HG03520 (cell line): Measurements from ENCODE around the gene TECTB.

ENCODE experiments used
- ATAC-seq: cut with Tn5 transposase; IDR thresholded peaks from one replicate; pipeline ENCODE4 v1.9.1; 2021; ENCODE audit warnings: mild to moderate bottlenecking, moderate library complexity; ENCODE audit not compliant: unreplicated experiment

Gene TECTB

DNA sequence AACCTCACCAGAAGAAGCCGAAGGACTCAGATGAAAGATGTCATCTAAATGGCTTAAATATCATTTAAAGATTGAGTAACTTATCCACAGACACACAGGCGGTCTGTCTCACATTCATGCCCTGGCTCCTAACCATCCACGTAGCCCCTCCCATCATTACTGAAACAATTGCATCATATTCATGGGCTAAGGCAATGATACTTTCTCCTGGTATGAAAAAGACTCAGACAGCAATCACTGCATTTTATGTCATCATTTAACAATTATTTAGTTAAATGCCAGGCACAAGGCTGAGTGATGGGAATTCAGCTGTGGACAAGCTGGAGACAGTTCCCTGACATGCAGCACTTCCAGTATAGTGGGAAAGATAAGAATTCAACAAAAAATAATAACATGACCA lies 11.2 kb upstream of the TECTB start:
- ATAC-seq: no peak

DNA sequence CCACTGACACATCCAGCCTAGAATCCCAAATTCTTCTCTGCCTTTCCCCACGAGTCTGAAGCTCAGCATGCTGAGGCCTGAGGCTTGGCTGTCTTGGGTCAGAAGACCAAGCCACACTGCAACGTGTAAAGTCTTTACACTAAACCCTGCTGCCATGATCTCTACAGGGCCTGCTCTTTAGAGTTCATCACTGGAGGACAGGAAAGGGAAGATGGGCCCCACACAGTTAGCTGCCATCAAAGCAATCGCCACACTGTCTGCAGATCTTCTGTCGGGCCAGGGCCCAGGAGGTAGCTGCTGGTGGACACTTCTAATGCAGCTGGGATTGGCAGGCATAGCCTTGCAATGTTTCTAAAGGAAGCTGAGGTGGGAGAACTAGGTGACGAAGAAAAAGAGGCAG lies 8.4 kb upstream of the TECTB start:
- ATAC-seq: no peak

- no peak for ATAC-seq
These were observed 7.5 kb upstream of the TECTB start for GRCh38 chr10:112275512-112276245.

- no peak for ATAC-seq
These were observed 4.3 kb upstream of the TECTB start for GRCh38 chr10:112278871-112279270.

GRCh38 chr10:112279433-112279832 lies 3.8 kb upstream of the TECTB start:
- ATAC-seq: no peak

- ATAC-seq: no peak
These were observed 2.8 kb upstream of the TECTB start for GRCh38 chr10:112280205-112280921.

- ATAC-seq: no peak
These were observed 1.1 kb upstream of the TECTB start for GRCh38 chr10:112282086-112282485.

DNA sequence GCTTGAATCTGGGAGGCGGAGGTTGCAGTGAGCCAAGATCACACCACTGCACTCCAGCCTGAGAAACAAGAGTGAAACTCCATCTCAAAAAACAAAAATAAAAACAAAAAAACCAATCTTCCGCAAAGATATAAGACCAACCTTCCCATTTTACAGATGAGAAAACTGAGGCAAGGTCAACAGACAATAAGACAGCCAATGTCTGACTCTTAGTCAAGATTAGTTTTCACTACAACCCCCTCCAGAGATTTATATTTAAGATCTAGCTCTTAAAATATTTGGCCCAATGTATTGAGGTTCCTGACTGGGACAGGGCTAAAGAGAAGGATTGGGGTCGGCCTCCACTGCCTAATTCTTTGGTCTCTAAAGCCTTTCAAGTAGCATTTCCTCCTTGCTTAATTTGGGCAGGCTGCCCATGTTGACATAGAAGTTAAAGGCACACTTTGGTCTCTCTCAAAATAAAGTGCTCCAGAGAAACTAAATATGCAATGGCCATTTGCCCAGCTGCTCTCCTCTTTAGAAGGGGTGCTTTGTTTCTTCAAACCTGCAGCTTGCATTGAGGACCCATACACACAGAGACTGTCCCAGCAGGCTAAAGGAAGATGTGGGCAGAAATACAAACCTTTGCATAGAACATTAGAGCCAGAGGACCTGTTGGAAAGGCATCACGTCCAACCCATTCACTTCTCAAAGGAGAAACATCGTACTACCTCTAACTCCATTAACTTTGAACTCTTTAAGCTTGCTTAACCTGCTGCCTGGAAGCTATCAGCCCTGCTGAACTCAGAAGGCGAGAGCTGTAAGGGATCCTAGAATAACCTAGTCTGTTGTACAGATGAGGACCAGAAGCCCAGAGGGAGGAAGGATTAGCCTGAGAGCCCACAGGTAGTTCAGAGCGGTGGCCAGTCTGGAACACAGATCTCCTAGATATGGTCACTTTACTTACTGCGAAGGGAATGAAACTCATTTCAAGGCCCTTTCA lies 3.9 kb downstream of the TECTB start:
- ATAC-seq: no peak

DNA sequence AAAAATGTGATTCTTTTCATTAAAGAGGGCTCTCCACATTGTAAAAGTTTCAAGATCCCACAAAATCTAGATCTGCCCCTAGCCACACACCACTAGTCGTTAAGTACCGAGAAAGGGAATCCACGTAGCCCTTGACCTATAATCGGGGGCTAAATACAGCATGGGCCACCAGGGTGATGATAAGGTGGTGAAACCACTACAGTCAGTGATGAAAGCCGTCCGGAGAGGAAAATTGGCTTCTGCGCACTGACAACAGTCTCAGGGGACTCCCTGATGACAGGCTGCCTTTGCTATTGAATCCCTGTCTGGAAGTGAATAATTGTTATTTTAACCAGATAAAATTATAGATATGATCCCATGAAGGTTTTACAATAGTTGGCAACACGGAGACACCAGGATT lies 4.6 kb downstream of the TECTB start:
- ATAC-seq: no peak

DNA sequence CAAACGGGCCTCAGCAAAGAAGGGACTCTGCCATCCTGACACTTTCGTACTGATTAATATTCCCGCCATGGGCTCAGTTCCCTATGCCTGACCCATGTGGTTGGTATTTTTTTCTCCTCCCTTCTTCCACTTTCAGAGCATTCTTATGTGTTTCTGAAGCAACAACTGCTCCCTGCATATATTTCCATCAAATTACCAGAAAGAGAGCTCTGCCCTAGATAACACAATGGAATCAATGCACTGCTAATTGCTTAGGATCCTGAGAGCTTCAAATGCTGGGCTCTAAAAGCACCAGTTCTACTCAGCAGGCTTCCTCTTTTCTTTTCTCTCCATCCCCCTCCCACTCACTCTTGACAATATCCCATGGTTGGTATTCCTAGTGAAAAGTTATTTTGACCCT lies 5.3 kb downstream of the TECTB start:
- ATAC-seq: no peak

DNA sequence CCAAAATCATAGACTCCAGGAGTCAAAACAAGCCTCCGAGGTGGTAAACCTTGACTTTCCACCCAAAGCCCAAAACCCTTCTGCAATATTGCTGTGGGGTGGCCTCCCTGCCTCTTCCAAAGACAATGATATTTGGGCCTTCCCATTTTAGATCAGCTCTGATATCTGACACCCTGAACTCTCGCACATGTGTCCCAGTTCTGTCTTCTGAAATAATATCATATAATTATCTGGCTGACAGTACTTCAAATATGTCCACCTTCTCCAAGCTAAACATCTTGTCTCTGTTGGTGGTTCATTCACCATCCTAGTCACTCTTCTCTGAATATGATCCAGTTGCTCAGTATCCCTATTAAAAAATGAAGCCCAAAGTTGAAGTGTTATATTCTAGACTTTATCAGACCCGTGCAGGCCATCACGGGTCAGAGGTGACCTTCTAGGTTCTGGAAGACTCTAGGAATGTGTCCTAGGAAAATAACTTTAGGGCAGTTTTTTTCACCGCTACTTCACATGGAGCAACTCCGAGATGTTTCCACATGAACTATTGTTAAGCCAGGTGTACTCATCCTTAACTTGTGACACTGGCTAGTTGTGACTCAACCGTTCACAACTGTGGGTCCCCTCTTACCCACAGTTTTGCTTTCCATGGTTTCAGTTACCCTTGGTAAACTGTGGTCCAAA lies 6.3 kb downstream of the TECTB start:
- no peak for ATAC-seq

DNA sequence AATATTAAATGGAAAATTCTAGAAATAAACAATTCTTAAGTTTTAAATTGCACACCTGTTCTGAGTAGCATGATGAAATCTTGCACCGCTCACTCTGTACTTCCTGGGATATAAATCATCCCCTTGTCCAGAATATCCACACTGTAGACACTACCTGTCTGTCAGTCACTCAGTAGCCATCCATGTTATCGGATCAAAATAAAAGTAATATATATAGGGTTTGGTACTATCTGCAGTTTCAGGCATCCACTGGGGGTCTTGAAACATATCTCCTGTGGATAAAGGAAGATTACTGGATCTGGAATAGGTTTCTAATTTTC lies 6.8 kb downstream of the TECTB start:
- ATAC-seq: no peak

DNA sequence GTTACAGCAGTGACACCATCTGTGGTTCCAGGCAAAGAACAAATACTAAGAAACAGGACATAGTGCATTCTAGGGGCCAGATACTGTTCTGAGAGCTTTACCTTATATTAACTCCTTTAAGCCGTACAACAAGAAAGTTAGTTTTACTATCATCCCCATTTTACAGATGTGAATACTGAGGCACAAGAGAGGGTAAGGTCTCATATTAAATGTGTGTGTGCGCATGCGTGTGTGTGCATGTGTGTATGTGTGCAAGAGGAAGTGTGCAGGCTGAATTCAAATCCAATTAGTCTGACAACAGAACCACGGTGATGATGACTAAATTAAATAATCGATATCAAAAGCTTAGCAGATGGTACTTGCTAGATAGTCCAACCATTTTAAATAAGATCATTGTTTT lies 11.0 kb downstream of the TECTB start:
- ATAC-seq: no peak

GRCh38 chr10:112295853-112296830 lies 12.9 kb downstream of the TECTB start:
- ATAC-seq: no peak

- ATAC-seq: no peak
These were observed 13.7 kb downstream of the TECTB start for GRCh38 chr10:112296908-112297331.

DNA sequence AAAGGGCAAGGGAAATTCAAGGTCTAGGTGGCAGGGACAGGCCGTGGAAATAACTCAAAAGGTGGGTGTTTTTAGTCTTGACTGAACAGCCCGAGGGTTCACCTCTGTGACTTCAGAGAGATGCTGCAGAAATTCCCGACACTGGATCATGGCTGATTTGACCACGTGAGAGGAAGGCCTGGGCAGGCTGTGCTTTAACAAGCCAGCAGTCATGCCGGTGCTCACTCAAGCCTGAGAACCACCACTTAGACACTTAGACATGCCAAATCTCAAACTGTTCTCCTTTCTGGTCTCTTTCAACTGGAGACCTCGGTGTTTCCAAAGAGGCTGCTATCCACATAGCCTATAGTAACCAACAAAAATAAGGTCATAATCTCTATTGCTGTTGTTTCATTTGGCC lies 15.4 kb downstream of the TECTB start:
- no peak for ATAC-seq

- no peak for ATAC-seq
These were observed 16.3 kb downstream of the TECTB start for GRCh38 chr10:112299456-112299855.

DNA sequence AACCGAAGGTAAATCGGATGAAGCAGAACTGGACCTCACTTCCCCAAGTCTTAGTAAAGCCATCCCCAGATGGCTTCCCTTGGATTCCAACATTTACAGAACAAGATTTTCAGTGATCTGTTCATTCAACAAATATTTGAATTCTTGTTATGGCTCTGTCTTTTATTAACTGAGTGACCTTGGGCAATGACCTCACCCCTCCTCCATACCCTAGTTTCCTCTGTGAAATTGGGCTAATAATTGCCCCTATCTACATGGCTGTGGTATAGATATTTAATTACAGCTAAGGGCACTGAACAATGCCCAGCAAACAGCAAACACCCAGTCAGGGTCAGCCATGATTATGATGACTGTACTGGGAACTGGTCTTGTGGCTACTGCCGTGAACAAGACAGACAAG lies 19.1 kb downstream of the TECTB start:
- ATAC-seq: no peak

DNA sequence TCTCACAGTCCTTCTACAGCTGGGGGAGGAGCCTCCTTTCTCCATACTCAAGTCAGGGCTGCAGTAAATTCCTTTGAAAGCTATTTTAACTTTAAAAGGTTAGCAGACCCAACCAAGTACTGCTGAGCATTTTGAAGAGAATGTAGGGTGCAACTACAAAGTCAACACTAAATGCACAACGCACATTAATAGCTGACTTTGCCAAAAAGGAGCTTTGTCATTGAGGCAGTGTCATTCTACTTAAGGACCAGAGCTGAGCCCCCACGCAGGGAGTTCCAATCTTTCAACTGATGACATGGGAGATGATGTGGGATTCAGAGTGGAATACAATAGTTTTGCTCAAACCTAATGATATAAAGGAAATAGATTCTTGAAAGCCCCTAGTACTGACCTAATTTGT lies 20.3 kb downstream of the TECTB start:
- ATAC-seq: no peak
